Activated effector memory CD4-positive, alpha-beta T cell treated with Interleukin-2 at 50 U/mL for 16 hours (primary cell): Measurements from ENCODE around the gene FIBCD1.

Source experiments
- DNase-seq: peaks from one replicate; pipeline ENCODE4 v3.0.0-alpha.2; 2020

The FIBCD1 gene

GRCh38 chr9:130905902-130906734 lies 32.9 kb downstream of the FIBCD1 start:
- DNase-seq = no peak

- DNase-seq = no peak
Measured at GRCh38 chr9:130905125-130905901, 33.7 kb downstream of the FIBCD1 start.

DNA sequence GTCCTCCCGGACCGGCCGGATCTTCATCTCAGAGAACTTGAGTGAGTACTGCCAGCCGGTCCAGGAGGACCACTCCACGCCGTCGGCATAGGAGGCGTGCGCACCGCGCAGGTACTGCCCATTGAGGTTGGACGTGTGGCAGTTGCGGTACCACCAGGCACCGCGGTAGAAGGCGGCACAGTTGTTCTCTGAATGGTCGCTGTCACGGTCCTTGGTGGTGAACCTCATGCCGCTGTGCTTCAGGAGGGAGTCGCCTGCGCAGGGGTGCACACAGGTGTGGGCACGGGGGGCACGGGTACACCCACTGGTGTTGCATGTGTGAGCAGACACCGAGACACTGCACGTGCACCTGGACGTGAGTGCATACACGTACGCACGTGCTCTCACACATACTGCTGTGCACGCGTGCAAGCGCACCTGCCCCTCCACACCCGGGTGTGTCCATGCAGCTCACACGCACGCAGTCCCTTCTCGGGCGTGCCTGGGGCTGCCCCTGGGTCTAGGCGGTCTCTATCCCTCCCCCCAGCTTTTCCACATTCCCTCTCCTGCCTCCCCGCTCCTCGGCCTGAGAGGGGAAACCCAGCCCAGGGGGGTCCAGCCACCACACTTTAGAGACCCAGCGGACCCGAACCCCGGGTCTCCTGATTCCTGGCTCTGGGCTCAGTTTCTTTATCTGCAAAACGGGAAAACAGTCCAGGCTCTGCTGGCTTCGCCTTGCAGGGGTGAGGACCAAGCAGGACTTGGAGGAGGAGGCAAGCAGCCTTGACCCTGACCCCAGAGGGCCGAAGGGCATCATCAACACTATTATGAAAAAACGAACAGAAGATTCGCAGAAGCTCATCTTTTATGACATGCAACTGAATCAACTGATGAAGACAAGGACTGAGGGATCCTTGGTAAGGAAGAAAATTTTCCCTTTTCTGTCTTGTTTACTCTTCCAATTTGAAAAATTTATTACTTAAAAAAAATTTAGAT lies 34.7 kb downstream of the FIBCD1 start:
- no peak for DNase-seq

GRCh38 chr9:130903194-130904069 lies 35.6 kb downstream of the FIBCD1 start:
- no peak for DNase-seq

GRCh38 chr9:130902204-130903185 lies 36.6 kb downstream of the FIBCD1 start:
- no peak for DNase-seq

DNA sequence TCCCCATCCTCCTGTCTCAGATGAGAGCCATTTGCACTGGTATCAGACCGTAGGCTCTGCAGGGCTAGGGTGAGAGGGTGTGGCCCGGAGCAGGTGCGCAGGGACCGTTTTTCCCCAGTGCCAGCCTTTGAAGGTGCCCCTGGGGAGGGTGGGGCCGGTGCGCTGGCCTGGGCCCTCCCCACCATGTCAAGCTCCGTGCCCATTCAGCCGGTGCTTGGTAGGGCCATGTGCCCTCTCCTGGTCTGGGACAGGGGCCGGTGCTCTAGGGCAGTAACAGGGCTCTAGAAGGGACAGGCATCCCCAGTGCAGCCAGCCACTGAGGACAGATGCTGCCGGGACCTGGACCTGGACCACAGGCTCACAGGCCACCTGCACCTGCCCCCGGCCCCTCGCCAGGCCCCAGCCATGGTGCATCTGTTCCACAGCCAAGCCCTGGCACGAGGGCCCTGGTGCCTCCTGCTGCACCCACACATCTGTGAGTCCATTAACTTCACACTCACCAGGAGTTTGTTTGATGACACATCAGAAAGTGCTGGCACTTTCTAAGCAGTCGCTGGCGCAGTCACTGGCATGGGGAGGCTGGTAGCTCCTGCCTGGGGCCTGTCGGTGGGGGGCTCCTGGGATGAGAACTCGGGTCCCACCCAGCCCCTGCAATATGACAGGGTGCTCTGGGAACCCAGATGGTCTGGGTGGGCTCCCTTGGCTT lies 37.4 kb downstream of the FIBCD1 start:
- DNase-seq = no peak

DNA sequence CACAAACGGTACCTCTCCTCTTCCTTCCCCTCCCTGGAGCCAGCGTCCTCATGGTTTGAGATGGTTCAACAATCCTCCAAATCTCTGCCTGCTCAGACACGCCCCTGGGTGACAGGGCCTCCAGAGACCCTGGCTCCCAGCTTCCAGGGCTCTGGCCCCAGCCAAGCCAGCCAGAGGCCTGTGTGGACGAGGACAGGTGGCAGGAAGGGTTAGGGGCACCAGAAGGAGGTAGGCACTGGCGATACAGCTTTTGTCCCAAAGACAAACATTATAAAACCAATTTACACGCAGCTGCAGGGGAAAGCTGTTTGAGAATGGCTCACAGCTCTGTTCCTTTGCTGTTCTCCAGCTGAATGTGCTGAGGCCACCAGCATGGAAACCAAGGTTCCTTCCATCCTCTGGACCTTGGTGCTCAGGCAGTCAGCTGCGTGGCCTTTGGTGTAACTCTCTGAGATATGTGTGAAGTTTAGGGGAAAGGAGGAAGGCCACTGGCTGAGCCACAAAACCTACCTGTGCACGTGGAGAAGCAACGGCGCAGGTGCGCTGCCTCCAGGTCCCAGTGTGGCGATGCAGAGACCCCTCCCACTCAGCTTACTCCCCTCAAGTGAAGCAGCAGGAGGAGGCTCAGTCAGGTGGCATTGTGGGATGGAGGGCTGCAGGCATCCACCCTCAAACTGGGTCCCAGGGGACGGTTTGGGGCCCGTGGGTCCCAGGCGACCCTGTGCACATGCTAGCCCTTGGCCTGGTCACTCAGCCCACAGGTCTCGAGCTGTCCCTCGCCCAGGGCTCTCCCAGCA lies 38.1 kb downstream of the FIBCD1 start:
- no peak for DNase-seq

DNA sequence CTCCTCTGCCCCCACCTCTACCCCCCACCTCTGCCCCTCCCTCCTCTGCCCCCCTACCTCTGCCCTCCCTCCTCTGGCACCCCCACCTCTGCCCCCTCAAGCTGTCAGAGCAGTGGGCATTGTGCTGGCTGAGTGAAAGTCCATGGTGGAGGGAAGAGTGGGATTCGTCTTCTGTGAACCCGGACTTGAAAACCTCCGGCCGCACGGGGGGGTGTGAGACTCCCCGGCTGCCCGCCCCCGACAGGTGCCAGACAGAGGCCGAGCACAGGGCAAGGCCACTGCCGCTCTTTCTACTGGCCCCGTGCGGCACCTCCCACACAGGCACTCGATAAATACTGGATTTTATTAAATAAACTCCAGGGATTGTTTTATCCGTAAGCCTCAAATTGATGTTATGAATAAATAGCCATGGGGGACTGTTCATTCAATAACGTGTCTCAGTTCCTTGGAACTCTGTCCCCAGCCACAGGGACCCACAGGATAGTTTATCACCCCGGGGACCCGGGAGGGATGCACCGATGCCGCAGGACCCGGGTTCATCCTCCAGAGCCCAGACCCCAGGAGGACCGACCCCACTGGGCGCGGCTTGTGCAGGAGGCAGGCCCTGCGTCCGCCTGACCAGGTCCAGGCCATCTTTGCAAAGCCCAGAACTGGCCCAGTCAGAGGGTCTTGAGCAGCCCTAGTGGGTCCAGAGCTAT lies 39.8 kb downstream of the FIBCD1 start:
- DNase-seq = no peak

GRCh38 chr9:130898552-130898852 lies 40.5 kb downstream of the FIBCD1 start:
- DNase-seq = no peak

DNA sequence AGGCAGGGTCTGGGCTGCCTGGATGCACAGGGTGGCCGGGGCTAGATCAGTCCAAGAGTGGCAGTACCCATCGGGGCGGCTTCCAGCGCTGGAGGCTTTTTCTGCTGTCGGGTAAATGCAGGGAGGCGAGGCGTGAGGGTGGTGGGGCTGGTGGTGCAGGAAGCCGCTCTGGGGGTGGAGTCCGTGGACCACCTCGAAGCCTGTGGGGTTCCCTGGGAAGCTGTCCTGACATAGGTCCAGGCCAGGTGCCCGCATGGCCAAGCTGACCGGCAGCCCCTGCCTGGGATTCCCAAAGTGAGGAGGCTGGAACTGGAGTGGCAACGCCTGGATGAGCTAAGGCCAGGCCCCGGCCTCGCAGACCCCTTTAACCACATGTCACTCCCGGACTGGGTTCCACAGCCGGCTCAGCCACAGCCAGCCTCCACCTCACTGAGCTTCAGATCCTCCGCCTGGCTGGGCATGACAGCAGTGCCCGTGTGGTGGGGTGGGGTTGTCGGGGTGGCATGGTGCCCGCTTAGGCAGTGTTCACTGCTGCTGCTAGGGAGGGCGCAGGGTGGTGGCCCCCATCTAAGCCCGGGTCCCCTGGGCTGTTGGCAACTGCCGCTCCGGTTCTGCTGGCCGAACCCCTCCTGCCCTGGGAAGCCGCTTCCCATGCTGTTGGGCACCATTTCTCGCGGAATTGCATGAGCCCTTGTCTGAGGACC lies 41.0 kb downstream of the FIBCD1 start:
- DNase-seq = no peak

GRCh38 chr9:130897105-130897751 lies 41.8 kb downstream of the FIBCD1 start:
- no peak for DNase-seq

DNA sequence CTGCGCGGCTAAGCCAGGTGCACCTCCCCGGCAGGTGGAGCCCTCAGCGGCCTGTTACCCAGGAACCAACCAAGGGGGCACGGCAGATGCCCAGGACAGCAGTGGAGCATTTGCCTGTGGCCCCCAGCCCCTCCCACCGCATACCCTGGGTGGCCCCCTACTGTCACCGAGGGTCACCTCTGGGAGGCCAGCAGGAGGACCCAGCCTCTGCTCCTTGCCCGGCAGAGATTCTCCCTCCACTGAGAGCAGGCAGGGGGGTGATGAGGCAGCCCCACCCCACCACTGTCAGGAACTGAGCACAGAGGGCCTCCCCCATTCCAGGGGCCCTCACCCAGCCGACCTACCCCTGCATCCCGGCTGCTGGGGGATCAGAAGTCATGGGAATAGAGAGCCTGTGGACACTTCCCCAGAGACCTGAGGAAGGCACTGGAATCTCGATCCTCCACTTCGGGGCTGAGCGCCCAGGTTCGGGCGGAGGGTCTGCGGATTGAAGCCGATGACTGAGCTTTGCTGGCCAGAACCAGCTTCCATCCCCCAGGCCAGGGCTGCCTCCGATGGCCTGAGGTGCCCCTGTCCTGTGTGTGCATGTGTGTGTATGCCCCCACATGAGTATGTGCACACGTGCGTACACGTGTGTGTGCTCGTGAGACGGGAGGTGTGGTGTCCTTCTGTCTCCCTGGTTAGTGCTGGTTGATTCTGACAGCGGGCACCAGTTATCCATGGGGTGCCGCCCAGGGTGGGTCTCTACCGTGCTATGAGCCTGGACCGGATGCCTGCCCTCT lies 42.6 kb downstream of the FIBCD1 start, which contains the start of gene QRFP:
QRFP (minus strand) TSS at position 580 of the 782 bp plus-strand sequence. CDS start 2,974 bp downstream, outside the sequence.
- no peak for DNase-seq

- DNase-seq = no peak
Measured at GRCh38 chr9:130895481-130896232, 43.4 kb downstream of the FIBCD1 start.

GRCh38 chr9:130895038-130895437 lies 44.0 kb downstream of the FIBCD1 start:
- no peak for DNase-seq

GRCh38 chr9:130894546-130894945 lies 44.5 kb downstream of the FIBCD1 start:
- DNase-seq = no peak
